OCI-LY3 (cell line): ENCODE data around the gene OPN4.

Experiments
- CTCF ChIP-seq: fragments of 200-600, 300-600 bp; sonication (generic); IDR thresholded peaks from 2 replicates; pipeline ENCODE4 v1.5.1; 2014; ENCODE audit warnings: antibody characterized with exemption, low read length, low read depth
- EZH2phosphoT487 ChIP-seq: fragments of 200-600 bp; shearing (Covaris generic); IDR thresholded peaks from 2 replicates; pipeline ENCODE4 v1.6.1; 2018; ENCODE audit warnings: antibody characterized with exemption, mixed run types, low read depth

- TF ChIP-seq CTCF (no peak), EZH2phosphoT487 (no peak)
Observed at GRCh38 chr10:86693275-86693674, 38.9 kb downstream of the OPN4 start.
